HG02870 (cell line): ENCODE results near the gene MAPKAP1.
"Not testable (repeated sequence)": the region's sequence is repeated elsewhere in the genome, so short reads cannot be mapped to it uniquely, and the experiment has no call there.

Experiments
- ATAC-seq: cut with Tn5 transposase; IDR thresholded peaks from one replicate; pipeline ENCODE4 v1.9.1; 2021; ENCODE audit warnings: mild to moderate bottlenecking, moderate library complexity; ENCODE audit not compliant: unreplicated experiment

Gene MAPKAP1

DNA sequence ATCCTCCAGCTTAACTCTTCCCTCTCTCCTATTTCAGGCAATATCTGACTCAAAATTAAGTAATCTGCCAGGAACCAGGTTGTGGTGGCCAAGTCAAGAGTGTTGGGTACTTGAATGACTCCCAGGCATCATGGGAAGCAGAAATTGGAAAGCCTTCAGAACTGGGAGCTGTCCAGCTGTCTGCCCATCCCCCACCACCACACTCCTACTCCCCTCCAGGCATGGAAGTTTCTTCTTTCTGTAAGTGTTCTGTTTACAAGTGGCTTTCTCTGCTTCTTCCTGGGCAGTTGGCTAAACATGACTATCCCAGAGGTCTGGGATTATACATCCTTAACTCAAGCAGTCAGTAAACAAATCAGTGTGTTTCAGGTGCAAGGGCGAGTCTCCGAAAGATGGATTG, 25.6 kb upstream of the MAPKAP1 start:
- no peak for ATAC-seq

DNA sequence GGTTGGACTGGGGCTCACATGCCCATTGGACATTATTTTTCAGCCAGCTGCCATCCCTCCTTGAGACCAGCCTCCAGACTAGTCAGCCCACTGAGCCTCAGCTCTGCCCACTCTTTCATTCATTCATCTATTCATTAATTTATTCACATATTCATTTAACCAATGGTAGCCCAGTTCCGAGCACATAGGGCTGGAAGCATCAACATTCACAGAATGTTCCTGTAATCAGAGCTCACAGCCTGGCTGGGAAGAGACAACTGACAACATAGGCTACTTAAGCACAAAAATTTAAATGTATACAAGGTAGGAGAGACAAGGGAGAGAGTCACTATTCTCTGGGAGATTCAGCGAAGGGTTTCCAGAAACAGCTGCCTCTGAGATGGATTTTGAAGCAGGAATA, 23.2 kb upstream of the MAPKAP1 start:
- ATAC-seq = no peak

DNA sequence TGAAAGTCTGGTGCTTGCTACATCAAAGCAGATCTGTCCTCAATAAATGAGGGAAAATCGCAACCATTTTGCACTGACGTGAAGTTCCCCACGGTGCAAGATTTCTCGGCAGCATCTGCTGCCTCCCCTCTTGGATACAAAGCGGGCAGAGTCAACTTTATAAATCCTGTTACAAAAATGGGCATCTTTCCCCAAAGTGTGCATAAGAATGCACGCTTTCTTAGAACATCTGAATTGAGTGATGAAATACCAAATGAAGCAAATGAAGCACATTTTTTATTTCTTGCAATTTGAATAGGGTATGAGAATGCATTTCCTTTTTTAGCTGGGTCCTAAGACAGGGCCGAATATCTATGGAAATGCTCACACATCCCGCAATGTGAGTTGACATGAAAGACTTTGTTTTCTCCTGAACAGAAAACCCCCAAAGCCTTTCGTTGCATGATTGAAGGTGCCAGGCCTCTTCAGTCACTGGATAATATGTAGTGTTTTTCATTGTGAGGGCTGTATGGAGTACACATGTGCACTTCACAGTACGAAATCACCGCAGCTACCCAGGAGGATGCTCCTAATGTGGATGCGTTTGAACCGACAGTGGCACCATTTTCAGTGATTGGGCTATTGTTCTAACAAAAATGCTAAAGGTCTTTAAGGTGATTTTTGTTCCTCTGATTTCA, 19.6 kb upstream of the MAPKAP1 start:
- no peak for ATAC-seq

DNA sequence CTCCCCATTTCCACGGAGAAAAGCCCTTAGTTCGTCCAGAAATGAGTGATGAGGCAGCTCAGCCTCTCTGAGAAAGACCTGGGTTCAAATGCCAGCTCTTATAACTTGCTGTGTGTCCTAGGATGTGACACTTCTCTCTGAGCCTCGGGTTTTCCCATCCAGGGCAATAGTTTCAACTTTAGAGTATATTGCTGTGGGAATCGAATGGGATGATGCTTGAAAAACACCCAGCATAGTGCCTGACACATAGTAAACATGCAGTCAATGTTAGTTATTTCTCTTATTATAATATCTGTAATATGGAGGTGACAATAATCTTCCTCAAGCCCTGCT, 430 bp upstream of the MAPKAP1 start:
- no peak for ATAC-seq

DNA sequence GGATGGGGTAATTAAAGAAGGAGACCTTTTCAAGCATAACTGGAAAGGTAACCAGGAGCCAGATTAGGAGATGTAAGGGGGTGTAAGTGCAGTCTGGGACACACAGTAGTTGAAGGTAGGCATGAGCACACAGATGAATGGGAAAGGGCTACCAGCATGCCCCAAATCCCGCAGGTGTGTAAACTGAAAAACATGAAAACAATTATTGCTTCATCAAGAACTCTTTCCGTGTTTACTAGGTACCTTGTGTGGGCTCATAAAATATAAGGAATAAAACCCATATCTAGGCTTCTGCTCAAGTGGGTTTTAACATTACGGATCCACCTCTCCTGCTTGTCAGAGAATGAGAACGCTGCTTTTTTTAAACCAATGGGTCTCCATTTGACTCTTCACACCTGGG, 1.1 kb downstream of the MAPKAP1 start:
- ATAC-seq = no peak

DNA sequence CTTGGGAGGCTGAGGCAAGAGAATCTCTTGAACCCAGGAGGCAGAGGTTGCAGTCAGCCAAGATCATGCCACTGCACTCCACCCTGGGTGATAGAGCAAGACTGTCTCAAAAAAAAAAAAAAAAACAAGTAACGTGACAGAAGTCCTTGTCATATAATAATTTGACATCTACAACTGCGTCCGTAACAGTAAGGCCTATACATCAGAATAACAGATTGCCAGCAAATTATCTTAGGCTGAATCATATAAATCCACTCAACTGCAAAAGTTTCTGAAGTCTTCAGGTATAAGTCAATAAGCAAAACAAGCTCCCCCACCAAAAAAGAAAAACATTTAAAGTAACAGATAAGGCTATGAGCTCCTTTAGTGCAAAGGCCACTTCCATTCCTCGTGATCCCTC, 3.3 kb downstream of the MAPKAP1 start:
- ATAC-seq = no peak

DNA sequence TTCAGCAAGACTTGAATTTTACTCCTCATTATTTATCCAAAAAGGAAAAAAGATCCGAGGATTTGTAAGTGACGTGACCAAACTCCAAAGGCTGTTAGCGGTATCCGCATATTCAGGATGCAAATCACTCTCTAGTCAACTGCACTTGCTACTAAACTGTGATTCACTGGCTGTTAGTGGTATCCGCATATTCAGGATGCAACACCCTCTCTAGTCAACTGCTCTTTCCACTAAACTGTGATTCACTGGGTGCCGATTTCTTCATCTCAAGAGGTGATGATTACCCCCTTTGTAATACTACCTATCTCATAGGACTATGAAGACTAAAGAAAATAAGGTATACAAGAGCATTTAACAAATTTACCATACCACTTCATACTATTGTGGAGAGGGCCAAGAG, 5.7 kb downstream of the MAPKAP1 start:
- no peak for ATAC-seq

DNA sequence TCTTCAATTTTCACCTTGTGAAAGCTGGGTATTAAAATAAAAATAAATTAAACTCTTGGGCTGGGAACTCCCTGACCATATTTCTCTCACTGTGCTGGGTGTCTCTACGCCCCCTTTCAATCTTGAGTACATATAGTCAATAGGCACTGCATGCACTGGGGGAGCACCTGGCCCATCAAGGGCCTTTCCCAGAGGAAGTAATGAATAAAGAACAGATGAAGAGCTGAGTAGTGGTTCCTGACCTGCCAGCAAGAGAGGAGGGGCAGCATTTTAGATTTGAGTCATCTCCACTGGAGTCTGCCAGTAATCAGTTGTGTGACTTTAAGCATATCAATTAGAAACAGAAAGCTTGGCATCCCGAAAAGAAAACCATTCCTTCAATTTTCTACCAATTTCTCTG, 6.2 kb downstream of the MAPKAP1 start:
- peak; percentile 82 for ATAC-seq

DNA sequence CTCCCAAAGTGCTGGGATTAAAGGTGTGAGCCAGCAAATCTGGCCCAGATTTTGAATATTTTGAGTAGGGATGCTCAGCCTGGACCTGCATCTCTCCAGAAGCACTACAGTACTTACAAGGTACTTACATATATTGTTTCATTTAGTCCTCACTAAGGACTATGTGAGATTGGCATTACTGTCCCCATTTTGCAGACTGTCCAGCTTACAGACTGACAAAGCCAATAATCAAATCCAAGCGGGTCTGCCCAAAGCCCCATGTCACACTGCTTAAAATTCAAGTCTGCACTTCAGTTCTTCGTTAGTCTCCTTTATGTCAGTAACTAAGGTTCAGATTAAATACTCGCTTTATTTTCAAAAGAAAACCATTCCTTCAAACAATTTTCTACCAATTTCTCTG, 7.1 kb downstream of the MAPKAP1 start:
- ATAC-seq = no peak

DNA sequence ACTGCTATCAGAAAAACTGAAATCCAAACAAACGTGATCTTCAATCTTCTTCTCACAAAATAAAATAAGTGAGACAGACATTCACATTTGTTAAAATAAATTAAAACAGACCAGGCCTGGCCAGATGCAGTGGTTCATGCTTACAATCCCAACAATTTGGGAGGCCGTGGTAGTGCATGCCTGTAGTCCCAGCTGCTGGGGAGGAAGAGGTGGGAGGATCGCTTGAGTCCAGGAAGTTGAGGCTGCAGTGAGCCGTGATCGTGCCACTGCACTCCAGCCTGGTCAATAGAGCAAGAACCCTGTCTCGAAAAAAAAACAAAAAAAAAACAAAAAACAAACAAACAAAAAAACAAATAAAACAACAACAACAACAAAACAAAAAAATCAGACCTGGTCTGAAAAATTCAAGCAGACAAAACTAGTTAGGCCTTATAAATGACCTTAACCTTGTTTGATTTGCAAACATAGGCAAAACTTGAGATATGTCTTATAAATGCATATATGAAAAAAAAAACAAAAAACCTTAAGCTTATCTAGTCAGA, 10.8 kb downstream of the MAPKAP1 start:
- no peak for ATAC-seq

DNA sequence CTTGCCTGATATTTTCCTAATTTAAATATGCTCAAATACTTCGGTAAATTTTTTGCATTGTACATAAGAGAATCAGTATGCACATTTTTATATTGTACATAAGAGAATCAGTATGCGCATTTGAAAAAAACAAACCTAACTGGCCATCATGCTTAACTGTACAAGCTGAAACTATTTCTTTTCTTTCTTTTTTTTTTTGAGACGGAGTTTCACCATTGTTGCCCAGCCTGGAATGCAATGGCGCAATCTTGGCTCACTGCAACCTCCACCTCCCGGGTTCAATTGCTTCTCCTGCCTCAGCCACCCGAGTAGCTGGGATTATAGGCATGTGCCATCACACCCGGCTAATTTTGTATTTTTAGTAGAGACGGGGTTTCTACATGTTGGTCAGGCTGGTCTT, 11.5 kb downstream of the MAPKAP1 start:
- not testable (repeated sequence) for ATAC-seq

DNA sequence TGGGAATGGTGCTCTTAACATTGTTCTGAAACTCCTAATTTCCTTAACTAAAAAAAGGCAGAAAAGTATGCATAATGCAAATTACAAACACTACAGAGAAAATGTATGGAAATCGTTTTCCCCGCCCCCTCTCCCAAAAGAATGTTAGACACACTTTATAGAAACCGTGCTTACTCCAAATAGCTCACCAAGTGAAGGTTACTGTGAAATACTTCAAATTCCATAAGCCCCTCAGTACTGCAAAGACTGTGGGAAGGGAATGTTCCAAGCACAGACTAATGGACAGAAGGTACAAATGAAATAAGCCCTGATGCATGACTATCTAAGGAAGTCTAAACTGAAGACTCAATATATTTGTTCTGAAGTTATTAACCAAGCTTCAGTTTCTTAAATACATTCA, 12.5 kb downstream of the MAPKAP1 start:
- ATAC-seq = no peak

DNA sequence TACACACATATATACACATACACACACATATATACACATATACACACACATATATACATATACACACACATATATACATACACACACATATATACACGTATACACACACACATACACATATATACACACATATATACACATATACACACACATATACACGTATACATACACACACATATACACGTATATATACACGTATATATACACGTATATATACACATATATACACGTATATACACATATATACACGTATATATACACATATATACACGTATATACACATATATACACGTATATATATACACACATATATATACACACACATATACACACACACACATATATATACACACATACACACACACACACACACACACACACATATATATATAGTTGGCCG, 13.5 kb downstream of the MAPKAP1 start:
- not testable (repeated sequence) for ATAC-seq

DNA sequence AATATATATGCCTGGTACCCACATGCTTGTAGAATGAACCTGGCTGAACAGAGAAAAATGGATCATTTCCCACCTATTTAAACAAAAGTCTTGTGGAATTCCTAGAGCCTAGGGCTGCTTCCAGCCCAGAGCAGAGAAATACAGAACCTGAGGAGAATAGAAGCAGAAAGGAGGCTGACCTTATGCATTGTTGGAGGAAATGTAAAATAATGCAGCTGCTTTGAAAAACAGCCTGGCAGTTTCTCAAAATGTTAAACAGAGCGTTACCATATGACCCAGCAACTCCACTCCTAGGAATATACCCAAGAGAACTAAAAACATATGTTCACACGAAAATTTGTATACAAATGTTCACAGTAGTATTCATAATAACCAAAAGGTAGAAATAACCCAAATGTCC, 15.1 kb downstream of the MAPKAP1 start:
- ATAC-seq = no peak

DNA sequence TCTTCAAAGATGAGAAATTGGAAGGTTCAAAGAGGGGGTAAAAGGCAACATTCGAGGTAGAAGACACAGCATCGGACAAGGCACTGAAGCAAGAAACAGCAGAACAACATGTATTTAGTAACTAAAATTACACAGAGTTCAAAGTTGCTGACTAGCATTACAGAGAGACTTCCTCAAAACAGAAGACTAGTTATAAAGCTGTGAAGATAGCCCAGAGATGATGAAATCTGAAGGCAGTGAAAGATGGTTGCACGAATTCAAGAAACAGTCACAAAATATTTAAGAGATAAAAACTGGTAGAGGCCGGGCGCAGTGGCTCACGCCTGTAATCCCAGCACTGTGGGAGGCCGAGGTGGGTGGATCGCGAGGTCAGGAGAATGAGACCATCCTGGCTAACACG, 16.3 kb downstream of the MAPKAP1 start:
- no peak for ATAC-seq

DNA sequence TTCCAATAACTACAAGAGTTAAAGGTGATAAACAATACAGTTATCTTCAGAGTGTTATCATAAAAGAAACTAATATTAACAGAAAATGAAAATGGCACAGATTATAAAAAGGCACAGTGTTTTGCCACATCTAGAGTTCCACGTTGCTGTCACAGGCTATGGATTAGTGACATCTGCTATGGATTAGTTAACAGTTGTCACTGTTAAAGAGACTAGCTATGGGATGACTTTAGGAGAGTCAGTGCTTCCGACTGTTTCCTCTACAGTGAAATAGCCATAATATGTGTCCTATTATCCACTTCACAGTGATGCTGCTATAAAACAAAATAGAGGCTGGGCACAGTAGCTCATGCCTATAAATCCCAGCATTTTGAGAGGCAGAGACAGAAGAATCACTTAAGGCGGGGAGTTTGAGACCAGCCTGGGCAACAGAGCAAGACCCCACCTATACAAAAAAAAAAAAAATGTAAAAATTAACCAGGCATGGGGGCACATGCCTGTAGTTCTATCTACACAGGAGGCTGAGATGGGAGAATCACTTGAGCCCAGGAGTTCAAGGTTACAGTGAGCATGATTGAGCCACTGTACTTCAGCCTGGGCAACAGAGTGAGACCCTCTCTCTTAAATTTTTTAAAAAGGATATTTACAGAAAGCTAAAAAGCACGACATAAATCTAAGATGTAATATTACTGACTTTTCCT, 19.7 kb downstream of the MAPKAP1 start:
- no peak for ATAC-seq

DNA sequence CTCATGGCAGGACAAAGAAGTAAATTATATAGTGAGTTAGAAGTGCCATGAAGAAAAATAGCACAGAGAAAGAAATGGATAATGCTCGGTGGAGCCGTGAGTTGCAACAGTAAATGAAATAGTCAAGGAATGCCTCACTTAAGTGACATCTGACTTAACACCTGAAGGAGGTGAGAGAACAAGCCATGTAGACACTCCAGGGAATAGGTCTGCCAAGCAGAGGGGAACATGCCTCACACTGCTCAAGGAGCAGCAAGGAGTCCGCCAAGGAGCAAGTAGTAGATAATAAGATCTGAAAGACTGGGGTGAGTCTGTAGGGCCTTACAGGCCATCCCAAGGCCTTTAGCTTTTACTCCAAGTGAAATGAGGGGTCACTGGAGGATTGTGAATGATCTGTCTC, 21.8 kb downstream of the MAPKAP1 start:
- ATAC-seq = no peak

DNA sequence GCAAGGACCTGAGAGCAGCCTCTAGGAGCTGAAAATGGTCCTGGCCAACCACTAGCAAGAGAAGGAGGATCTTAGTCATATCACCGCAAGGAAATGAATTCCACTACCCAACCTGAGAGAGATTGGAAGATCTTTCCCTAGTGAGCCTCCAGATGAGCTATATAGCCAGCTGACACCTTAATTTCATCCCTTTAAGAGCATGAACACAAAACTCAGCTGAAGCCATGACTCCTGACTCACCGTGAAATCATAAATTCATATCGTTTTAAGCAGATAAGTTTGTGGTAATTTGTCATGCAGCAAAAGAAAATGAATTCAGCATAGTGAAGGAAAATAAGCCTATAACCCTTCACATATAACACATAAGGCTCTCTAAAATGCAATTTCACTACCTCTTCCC, 23.5 kb downstream of the MAPKAP1 start:
- no peak for ATAC-seq

DNA sequence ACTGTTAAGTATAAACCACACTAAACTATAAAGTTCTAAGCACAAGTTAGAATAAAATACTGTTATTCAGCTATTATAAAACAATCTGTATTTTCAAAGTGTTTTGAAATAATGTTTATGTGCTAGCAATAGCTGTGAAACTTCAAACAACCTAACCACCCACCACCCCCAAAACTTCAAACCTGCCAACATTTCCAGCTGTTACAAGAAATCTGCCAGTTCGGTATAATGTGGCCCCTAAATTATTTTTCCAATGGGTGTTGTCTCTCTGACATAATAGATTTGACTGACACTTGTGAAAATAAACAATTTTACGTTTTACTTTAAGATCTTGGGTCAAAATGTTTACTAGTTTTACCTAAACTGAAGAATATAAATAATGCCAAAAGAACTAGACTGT, 24.7 kb downstream of the MAPKAP1 start:
- ATAC-seq = no peak

DNA sequence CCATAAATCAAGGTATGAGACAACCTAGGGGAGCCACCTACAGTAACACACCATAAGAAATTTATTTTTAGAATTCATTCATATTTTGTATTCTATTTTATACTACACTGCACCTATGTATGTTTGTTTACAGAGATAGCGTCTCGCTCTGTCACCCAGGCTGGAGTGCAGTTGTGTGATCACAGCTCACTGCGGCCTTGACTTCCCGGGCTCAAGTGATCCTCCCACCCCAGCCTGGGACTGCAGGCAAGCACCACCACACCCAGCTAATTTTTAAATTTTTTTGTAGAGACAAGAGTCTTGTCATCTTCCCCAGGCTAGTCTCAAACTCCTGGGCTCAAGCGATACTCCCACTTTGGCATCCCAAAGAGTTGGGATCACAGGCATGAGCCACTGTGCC, 25.4 kb downstream of the MAPKAP1 start:
- ATAC-seq = no peak

DNA sequence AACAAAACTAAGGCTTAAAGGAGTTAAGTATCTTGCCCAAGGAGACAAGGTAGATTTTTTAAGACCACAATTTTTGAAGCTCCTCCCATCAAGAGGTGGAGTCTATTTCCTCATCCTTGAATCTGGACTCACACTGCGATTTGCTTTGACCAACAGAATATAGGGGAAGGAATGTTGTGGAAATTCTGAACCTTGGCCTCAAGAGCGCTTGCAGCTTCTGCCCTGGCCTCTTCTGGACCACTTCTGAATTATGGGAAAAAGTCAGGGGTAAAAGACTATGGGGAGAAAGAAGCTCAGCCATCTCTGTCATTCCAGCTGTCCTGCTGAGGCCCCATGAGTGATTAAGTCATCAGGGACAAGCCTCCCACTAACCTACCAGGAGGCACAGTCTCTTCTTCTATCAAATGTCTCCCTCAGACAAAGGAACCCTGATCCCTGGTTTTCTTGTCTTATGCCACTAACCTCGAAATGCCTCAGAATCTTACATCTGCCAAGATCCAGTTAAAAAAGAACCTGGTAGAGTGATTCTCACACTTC, 25.9 kb downstream of the MAPKAP1 start:
- ATAC-seq = no peak

DNA sequence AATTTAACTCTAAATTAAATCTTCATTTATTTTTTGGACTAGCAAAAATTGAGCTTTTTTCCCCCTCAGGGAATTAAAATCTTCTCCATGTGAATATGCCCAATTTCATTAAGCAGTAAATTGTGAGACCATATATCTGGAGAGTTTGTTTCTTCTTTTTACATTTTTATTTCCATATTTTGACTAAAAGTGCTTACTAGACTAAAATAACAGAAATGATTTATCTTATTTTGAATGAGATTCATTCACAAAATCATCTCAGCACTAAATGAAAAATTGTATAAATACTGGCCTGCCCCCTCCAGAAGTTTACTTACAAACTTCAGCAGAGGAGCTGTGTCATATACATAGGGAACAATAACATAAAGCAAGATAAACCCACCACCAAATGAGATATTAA, 26.6 kb downstream of the MAPKAP1 start:
- ATAC-seq = no peak
